ENCODE data around the gene FGR. TPM values are rescaled to one million over a fixed set of nuclear protein-coding genes. Genes with fewer than 3 reads are reported as not detected.
A peak's percentile ranks its signal among the peaks of the same experiment; 100 is the strongest.

FGR gene
- total RNA-seq, 1 donor from 2014 or later: not detected

DNA sequence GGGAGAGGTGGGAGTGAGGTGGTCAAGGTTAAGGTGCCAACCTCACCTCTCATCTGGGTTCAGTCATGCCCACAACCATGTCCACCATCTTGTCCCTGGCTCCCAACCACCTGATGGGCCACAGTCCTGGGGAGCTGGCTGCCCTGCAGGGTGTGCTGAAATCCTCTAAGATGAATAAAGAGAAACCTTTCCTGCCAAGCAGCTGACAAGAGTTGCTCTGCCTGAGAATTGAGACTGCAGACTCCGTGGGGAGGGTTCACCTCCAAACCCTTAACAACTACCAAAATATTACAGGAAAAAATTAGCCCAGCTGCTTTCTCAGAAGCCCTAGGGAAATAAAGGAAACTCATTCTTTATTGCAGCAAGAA is 15.2 kb upstream of the FGR start:
- Mint-ChIP-seq H3K9me3 (no peaks in the 10 kb centered on the region), H3K4me1 (peaks cover 38% of the 10 kb centered on the region), H3K27me3 (ENCODE audit: insufficient read depth, low read depth) (peaks cover 10% of the 10 kb centered on the region), H3K36me3 (no peaks in the 10 kb centered on the region), H3K27ac (peak overlapping the region; percentile 34), H3K4me3 (peak overlapping the region; percentile 2)
- peaks cover 22% of the 10 kb centered on the region for H3K4me1 ChIP-seq
- H3K9ac ChIP-seq: no peak overlapping the region
- no peak overlapping the region for H2AFZ ChIP-seq (replicated peaks)
- DNase-seq (ENCODE audit: low spot score): no peak
- H4K20me1 ChIP-seq (ENCODE audit: low read depth): no peaks in the 10 kb centered on the region
- H3K4me2 ChIP-seq: peak overlapping the region; percentile 16
- no peak overlapping the region for H3K27ac ChIP-seq
- H3K4me3 ChIP-seq: no peak overlapping the region
- H3K36me3 ChIP-seq: no peaks in the 10 kb centered on the region
- H3F3A ChIP-seq (ENCODE audit: low read depth): peaks cover 14% of the 10 kb centered on the region
- H3K27me3 ChIP-seq: no peaks in the 10 kb centered on the region
- H3K79me2 ChIP-seq (ENCODE audit: low read depth): no peaks in the 10 kb centered on the region
- H3K9me3 ChIP-seq (ENCODE audit: low read depth): no peaks in the 10 kb centered on the region
- TF ChIP-seq EZH2 (IDR thresholded peaks at IDR 0.05) (no peak), EZH2phosphoT487 (IDR thresholded peaks at IDR 0.05) (no peak)
- TF ChIP-seq, protein P1, sequence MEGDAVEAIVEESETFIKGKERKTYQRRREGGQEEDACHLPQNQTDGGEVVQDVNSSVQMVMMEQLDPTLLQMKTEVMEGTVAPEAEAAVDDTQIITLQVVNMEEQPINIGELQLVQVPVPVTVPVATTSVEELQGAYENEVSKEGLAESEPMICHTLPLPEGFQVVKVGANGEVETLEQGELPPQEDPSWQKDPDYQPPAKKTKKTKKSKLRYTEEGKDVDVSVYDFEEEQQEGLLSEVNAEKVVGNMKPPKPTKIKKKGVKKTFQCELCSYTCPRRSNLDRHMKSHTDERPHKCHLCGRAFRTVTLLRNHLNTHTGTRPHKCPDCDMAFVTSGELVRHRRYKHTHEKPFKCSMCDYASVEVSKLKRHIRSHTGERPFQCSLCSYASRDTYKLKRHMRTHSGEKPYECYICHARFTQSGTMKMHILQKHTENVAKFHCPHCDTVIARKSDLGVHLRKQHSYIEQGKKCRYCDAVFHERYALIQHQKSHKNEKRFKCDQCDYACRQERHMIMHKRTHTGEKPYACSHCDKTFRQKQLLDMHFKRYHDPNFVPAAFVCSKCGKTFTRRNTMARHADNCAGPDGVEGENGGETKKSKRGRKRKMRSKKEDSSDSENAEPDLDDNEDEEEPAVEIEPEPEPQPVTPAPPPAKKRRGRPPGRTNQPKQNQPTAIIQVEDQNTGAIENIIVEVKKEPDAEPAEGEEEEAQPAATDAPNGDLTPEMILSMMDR (IDR thresholded peaks at IDR 0.05): no peak

DNA sequence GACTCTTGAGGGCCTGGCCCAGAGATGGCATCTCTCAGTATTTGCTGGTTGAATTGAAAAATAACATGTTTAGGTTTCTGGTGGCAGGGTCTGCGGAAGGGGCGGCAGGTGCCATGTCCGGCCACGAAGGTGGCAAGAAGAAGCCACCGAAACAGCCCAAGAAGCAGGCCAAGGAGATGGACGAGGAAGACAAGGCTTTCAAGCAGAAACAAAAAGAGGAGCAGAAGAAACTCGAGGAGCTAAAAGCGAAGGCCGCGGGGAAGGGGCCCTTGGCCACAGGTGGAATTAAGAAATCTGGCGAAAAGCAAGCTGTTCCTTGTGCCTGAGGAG is 14.3 kb upstream of the FGR start:
- Histone ChIP-seq H3K4me1 (peaks cover 19% of the 10 kb centered on the region), H3K4me3 (no peak overlapping the region), H2AFZ (replicated peaks) (no peak overlapping the region), H3K9ac (no peak overlapping the region), H3K79me2 (ENCODE audit: low read depth) (no peaks in the 10 kb centered on the region), H3K27ac (no peak overlapping the region), H3K9me3 (ENCODE audit: low read depth) (no peaks in the 10 kb centered on the region), H3K27me3 (no peaks in the 10 kb centered on the region), H3F3A (ENCODE audit: low read depth) (peaks cover 11% of the 10 kb centered on the region), H3K4me2 (no peak overlapping the region), H3K36me3 (no peaks in the 10 kb centered on the region), H4K20me1 (ENCODE audit: low read depth) (no peaks in the 10 kb centered on the region)
- Mint-ChIP-seq H3K4me3 (peak overlapping the region; percentile 42), H3K27me3 (ENCODE audit: insufficient read depth, low read depth) (peaks cover 10% of the 10 kb centered on the region), H3K36me3 (no peaks in the 10 kb centered on the region), H3K4me1 (peaks cover 34% of the 10 kb centered on the region), H3K9me3 (no peaks in the 10 kb centered on the region), H3K27ac (peak overlapping the region; percentile 88)
- no peak for DNase-seq (ENCODE audit: low spot score)
- TF ChIP-seq, protein P1 (IDR thresholded peaks at IDR 0.05): no peak
- TF ChIP-seq EZH2 (IDR thresholded peaks at IDR 0.05): no peak
- no peak for TF ChIP-seq EZH2phosphoT487 (IDR thresholded peaks at IDR 0.05)

DNA sequence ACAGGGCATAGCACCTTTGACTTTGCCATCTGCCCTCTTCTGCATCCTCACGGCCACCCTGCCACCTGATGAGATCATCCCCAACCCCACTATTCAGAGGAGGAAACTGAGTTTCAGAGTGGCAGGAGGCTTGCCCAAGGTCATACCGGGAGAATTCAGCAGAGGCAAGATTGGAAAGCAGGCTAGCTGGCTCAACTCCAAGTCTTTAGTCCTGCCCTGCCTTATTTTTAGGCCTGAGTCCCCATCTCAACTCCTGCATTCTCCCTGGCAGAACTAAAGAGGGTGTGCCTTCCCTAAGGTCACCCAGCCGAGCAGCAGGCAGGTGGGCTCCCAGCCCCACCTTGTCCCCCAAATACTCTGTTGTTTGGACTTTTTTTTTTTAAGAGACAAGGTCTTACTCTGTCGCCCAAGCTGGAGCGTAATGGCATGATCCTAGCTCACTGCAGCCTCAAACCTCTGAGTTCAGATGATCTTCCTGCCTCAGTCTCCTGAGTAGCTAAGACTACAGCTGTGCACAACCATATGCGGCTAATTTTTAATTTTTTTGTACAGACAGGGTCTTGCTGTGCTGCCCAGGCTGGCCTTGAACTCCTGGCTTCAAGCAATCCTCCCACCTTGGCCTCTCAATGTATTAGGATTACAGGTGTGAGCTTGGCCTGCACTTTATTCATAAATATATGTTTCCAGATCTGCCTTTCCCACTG is 13.8 kb upstream of the FGR start:
- Mint-ChIP-seq H3K4me1 (peaks cover 37% of the 10 kb centered on the region), H3K4me3 (peak overlapping the region; percentile 42), H3K36me3 (no peaks in the 10 kb centered on the region), H3K27ac (no peak overlapping the region), H3K27me3 (ENCODE audit: insufficient read depth, low read depth) (peaks cover 12% of the 10 kb centered on the region), H3K9me3 (no peaks in the 10 kb centered on the region)
- Histone ChIP-seq H2AFZ (replicated peaks) (no peak overlapping the region), H3K9ac (no peak overlapping the region), H3F3A (ENCODE audit: low read depth) (peaks cover 14% of the 10 kb centered on the region), H3K27me3 (no peaks in the 10 kb centered on the region), H3K4me3 (no peak overlapping the region), H3K79me2 (ENCODE audit: low read depth) (no peaks in the 10 kb centered on the region), H3K4me2 (no peak overlapping the region), H3K9me3 (ENCODE audit: low read depth) (no peaks in the 10 kb centered on the region), H3K4me1 (peaks cover 19% of the 10 kb centered on the region), H4K20me1 (ENCODE audit: low read depth) (no peaks in the 10 kb centered on the region), H3K27ac (no peak overlapping the region), H3K36me3 (no peaks in the 10 kb centered on the region)
- TF ChIP-seq EZH2 (IDR thresholded peaks at IDR 0.05) (no peak), EZH2phosphoT487 (IDR thresholded peaks at IDR 0.05) (no peak)
- TF ChIP-seq, protein P1 (IDR thresholded peaks at IDR 0.05): no peak
- no peak for DNase-seq (ENCODE audit: low spot score)
